Ramos (cell line): ENCODE measurements around the gene BIVM.

ENCODE experiments used
- in situ Hi-C: fragments of 300-500 bp; cut with MboI; formaldehyde crosslinking; loops from one replicate; pipeline ENCODE4 v1.14.3; 2022; ENCODE audit warnings: low sequenced_read_pairs; ENCODE audit not compliant: unreplicated experiment

Gene BIVM

DNA sequence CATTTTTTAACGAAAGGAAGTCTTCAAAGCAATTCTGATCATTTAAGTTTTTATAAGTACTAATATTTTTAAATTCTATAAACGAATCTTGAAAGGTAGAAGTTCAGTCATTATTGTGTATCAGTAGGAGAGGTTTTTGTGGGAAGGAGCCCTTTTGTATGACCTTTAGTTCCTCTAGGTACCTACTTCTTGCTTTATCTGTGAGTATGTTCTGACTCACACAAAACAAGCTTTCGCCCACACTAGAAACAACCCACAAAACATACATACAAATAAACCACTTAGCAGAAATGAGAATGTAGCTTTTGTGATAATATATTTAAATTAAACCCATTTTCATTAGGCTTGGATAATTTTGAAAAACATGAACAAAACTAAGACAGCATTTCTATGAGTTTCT lies 74.7 kb downstream of the BIVM start:
- in situ Hi-C loops: no loop called here

DNA sequence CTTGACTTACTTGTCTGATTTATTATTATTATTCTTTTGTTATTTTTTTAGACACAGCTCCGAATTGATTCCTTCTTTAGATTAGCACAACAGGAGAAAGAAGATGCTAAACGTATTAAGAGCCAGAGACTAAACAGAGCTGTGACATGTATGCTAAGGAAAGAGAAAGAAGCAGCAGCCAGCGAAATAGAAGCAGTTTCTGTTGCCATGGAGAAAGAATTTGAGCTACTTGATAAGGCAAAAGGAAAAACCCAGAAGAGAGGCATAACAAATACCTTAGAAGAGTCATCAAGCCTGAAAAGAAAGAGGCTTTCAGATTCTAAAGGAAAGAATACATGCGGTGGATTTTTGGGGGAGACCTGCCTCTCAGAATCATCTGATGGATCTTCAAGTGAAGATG lies 76.3 kb downstream of the BIVM start:
- in situ Hi-C loops: no loop called here

DNA sequence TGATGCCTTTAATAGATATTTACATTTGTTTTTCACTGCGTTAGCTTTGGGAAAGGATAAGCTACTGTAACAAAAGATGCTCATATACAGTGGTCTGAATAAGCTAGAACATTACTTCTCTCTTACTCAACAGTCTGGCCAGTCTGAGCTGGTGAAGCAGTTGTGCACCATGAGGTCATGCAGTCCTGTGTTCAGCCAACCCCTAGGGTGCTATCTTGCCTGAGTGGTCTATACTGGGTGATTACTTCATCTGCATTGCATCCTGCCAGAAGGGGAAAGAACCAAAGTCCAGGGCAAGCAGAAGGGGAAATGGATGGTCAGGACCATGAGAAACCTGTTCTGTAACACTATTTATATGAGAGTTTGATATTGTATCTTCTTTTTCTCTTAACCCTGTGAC lies 78.4 kb downstream of the BIVM start:
- in situ Hi-C loops: no loop called here

DNA sequence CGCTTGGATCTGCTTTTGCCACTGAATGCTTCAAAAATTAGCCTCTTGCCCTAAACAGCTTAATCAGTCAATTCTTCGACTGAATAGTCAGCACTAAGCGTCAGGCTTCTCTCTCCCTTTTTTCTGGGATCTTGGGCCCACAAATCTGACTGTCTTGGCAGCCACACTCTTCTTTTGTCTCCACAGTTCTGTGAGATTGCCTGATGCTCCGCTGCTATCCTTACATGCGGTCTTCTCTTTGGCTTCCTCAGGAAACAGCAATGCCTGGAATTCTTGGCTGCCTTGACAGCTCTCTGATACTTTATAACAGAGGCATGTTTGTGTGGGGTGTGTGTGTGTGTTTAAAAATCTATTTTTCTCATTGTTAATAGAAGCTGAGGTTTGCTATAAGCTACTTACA lies 79.6 kb downstream of the BIVM start:
- in situ Hi-C loops: no loop called here

DNA sequence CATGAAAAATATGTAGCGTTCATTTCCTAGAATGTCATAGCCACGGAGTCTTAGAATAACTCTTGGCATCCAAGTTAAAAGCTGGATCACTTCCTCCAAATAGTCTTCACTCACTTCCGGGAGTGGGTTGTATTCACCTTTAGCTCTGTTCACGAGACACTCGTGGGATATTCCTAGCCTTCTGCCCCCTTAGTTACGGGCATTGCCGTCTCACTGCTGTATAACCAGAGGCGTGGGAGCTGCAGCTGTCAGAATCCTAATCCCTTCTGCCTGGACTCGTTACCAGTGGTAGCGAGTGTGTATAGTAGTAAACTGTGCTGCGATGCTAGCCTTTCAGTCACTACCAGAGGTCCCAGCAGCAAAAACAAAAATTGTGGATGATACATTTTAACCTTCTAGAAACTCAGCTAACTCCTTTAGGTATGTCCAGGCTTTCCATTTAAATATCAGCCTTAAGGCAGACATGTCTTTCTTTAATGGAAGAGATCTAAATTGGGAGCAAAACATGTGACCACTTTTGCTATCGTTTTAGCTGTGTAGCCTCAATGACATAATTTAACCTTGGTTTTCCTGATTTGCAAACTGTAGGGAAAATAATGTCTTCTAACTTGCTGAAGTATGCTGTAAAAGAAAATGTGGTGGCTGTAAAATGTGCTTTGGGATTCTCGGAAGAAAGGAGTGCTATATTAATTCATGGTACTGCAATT lies 81.0 kb downstream of the BIVM start:
- in situ Hi-C loops: no loop called here

DNA sequence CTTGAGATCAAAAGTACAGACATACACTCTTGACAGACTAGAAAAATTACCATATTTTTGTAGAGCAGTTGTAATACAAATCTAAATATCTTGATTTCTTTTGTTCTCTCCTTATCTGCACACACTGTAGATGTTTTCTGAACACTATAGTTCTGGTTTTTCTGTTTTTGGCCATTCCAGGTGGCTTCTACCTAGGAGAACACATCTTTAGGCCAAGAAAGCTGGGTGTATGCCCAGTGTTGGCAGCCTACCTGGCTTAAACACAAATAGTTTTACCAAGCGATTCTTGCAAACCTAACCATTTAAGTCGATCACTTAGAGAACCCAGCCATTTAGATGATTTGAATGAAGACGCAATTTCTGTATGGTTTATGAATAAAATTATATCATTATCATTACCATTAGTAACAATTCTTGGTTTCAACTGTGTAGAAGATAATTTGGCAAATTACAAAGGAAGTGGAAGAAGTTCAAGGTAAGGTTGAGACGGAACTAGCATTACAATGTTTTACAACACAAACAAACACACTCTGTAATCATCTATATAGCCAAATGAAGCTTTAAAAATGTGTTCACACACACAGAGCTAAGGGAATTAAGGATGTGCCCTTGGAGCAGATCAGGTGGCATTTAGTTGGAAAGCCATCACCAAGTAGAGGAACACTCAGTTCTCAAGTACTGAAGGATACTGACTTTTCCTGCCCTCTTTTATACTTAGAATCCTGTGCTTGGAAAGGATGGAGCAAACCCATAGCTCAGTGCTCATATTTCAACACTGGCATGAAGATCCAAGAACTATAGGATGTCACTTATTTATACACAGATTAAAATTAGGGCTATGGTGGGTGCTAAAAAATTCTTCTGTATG lies 83.1 kb downstream of the BIVM start:
- in situ Hi-C loops: no loop called here
